HG02763 (cell line): Measurements from ENCODE around the gene KLF2.
A peak's percentile ranks its signal among the peaks of the same experiment; 100 is the strongest.

Source experiments
- ATAC-seq: cut with Tn5 transposase; IDR thresholded peaks from one replicate; pipeline ENCODE4 v1.9.1; 2021; ENCODE audit warnings: mild to moderate bottlenecking, moderate library complexity; ENCODE audit not compliant: unreplicated experiment

KLF2 gene

GRCh38 chr19:16361926-16362325 is 37.3 kb downstream of the KLF2 start:
- ATAC-seq = no peak

GRCh38 chr19:16363133-16363851 is 38.7 kb downstream of the KLF2 start:
- no peak for ATAC-seq

GRCh38 chr19:16363852-16364230 is 39.2 kb downstream of the KLF2 start:
- no peak for ATAC-seq

- no peak for ATAC-seq
Measured at GRCh38 chr19:16364231-16364865, 39.7 kb downstream of the KLF2 start.

GRCh38 chr19:16365300-16365996 is 40.8 kb downstream of the KLF2 start:
- ATAC-seq = no peak

GRCh38 chr19:16366056-16366432 is 41.4 kb downstream of the KLF2 start:
- ATAC-seq = no peak

GRCh38 chr19:16366433-16367260 is 42.0 kb downstream of the KLF2 start:
- peak; percentile 38 for ATAC-seq

GRCh38 chr19:16367261-16367683 is 42.6 kb downstream of the KLF2 start:
- ATAC-seq = peak; percentile 36

GRCh38 chr19:16368385-16369305 is 44.0 kb downstream of the KLF2 start:
- ATAC-seq = no peak

- ATAC-seq = no peak
Measured at GRCh38 chr19:16369306-16369663, 44.7 kb downstream of the KLF2 start.

- ATAC-seq = no peak
Measured at GRCh38 chr19:16369664-16370576, 45.3 kb downstream of the KLF2 start.

- ATAC-seq = no peak
Measured at GRCh38 chr19:16370641-16371391, 46.2 kb downstream of the KLF2 start.

GRCh38 chr19:16371540-16371986 is 46.9 kb downstream of the KLF2 start:
- ATAC-seq = peak; percentile 63

GRCh38 chr19:16372065-16372915 is 47.7 kb downstream of the KLF2 start:
- peak; percentile 16 for ATAC-seq

GRCh38 chr19:16373079-16373478 is 48.5 kb downstream of the KLF2 start:
- no peak for ATAC-seq

GRCh38 chr19:16373532-16373931 is 48.9 kb downstream of the KLF2 start:
- no peak for ATAC-seq

- no peak for ATAC-seq
Measured at GRCh38 chr19:16373989-16374388, 49.4 kb downstream of the KLF2 start.
